GM12878 (cell line): ENCODE measurements around the gene AKAP13. TPM values are rescaled to one million over a fixed set of nuclear protein-coding genes. Genes with fewer than 3 reads are reported as not detected.
A peak's percentile ranks its signal among the peaks of the same experiment; 100 is the strongest.

Experiments used
- ATAC-seq: fragments of 200-7000 bp; cut with Tn5 transposase; 3 replicates; pipeline ENCODE4 v1.9.1; 2020; ENCODE audit warnings: mild to moderate bottlenecking, moderate library complexity
- BruUV-seq: library from RNA; stranded (reverse); fragments of 400-500 nt; replicated peaks from 2 replicates; lab custom pipeline; 2021; lab: Mats Ljungman, UMichigan
- CTCF ChIA-PET: fragments of 300-600 bp; sonication (Branson Sonifier 250); formaldehyde crosslinking; extraction: SDS; loops from one replicate; lab custom pipeline; 2021; ENCODE audit warnings: inconsistent platforms; lab: Yijun Ruan, JAX
- POLR2A ChIA-PET: fragments of 350-600 bp; formaldehyde crosslinking; extraction: SDS; loops from one replicate; lab custom pipeline; 2021; ENCODE audit warnings: inconsistent platforms; lab: Charles Lee
- RAD21 ChIA-PET: fragments of 300-600 bp; sonication (Branson Sonifier 250); formaldehyde crosslinking; loops from one replicate; lab custom pipeline; 2023; ENCODE audit warnings: antibody characterized with exemption; ENCODE audit not compliant: unreplicated experiment; lab: Charles Lee
- SMC1A ChIA-PET: fragments of 300-600 bp; sonication (Branson Sonifier 250); formaldehyde crosslinking; loops from one replicate; lab custom pipeline; 2023; ENCODE audit not compliant: unreplicated experiment, uncharacterized antibody; lab: Charles Lee
- DNase-seq: peaks from one replicate; pipeline ENCODE4 v3.0.0-alpha.2; 2011; ENCODE audit warnings: low read depth, low spot score
- FAIRE-seq: peaks from 3 replicates; lab custom pipeline; 2011; peaks lifted over from hg19 to GRCh38; lab: Jason Lieb, UNC
- H2AFZ ChIP-seq: 2 replicates; pipeline ENCODE4 v1.6.0; 2011; ENCODE audit warnings: low read depth, low read length, control low read depth; ENCODE audit not compliant: control insufficient read depth
- H3K27ac ChIP-seq: 2 replicates; pipeline ENCODE4 v1.5.1; 2011; ENCODE audit warnings: control low read depth; ENCODE audit not compliant: control insufficient read depth, insufficient read depth
- H3K27me3 ChIP-seq, 2 experiments: replicated peaks in 1 of 2; 2 replicates each; pipeline versions ENCODE4 v1.6.0 to v1.6.1; 2011; ENCODE audit warnings: low read length in 1 of 2; ENCODE audit not compliant: control insufficient read depth in 2 of 2, insufficient read depth in 2 of 2
- H3K36me3 ChIP-seq, 2 experiments: 2 replicates each; pipeline ENCODE4 v1.5.1; 2011; ENCODE audit warnings: low read length in 1 of 2; ENCODE audit not compliant: control insufficient read depth in 2 of 2, insufficient read depth in 2 of 2
- H3K4me1 ChIP-seq: 2 replicates; pipeline ENCODE4 v1.6.1; 2011; ENCODE audit warnings: mild to moderate bottlenecking, low read length, moderate library complexity, mixed read lengths; ENCODE audit not compliant: control insufficient read depth, insufficient read depth
- H3K4me2 ChIP-seq: 2 replicates; pipeline ENCODE4 v1.6.0; 2011; ENCODE audit warnings: control low read depth; ENCODE audit not compliant: control insufficient read depth, insufficient read depth
- H3K4me3 ChIP-seq: fragments of 200-600 bp; sonication (generic); 2 replicates; pipeline ENCODE4 v1.5.1; 2016
- H3K79me2 ChIP-seq: 2 replicates; pipeline ENCODE4 v1.6.0; 2011; ENCODE audit warnings: low read length; ENCODE audit not compliant: control insufficient read depth, insufficient read depth
- H3K9ac ChIP-seq: 2 replicates; pipeline ENCODE4 v1.8.0; 2011; ENCODE audit warnings: low read length, control low read depth, mixed read lengths; ENCODE audit not compliant: control insufficient read depth, insufficient read depth
- H3K9me3 ChIP-seq: replicated peaks from 3 replicates; pipeline ENCODE4 v1.5.1; 2011; ENCODE audit warnings: mild to moderate bottlenecking, low read length; ENCODE audit not compliant: control insufficient read depth, insufficient read depth
- H4K20me1 ChIP-seq: 2 replicates; pipeline ENCODE4 v1.6.0; 2011; ENCODE audit not compliant: control insufficient read depth, insufficient read depth
- CBFB ChIP-seq: IDR thresholded peaks from 2 replicates; pipeline ENCODE4 v1.6.1; 2016; ENCODE audit warnings: antibody characterized with exemption, low read depth
- CREM ChIP-seq: IDR thresholded peaks from 2 replicates; pipeline ENCODE4 v1.6.1; 2014; ENCODE audit warnings: antibody characterized with exemption, low read depth
- EP300 ChIP-seq, 2 experiments: fragments of 150-350 bp in 1 of 2; IDR thresholded peaks; 2 replicates each; pipeline ENCODE4 v1.6.1; 2011 to 2012; ENCODE audit warnings: low read depth in 2 of 2, low read length in 2 of 2, borderline replicate concordance in 1 of 2, improper control_type of control experiment in 1 of 2, inconsistent platforms in 1 of 2; ENCODE audit not compliant: control insufficient read depth in 1 of 2
- HCFC1 ChIP-seq: fragments of 150-350 bp; IDR thresholded peaks from 2 replicates; pipeline ENCODE4 v1.6.1; 2014; ENCODE audit warnings: low read length
- SPI1 ChIP-seq: IDR thresholded peaks from 2 replicates; pipeline ENCODE4 v1.6.1; 2011; ENCODE audit warnings: low read depth, mild to moderate bottlenecking, low read length, moderate library complexity, borderline replicate concordance; ENCODE audit not compliant: insufficient read depth
- WGBS: methylation state at CpG from one replicate; pipeline ENCODE4 v1.1.6; 2016; ENCODE audit warnings: low lambda C conversion rate; ENCODE audit not compliant: insufficient replicate concordance, insufficient coverage; ENCODE audit errors: missing lambda C conversion rate; 5-methylcytosine and 5-hydroxymethylcytosine counted together
- in situ Hi-C: fragments of 300-500 bp; cut with MboI; formaldehyde crosslinking; loops from 9 replicates; pipeline ENCODE4 v1.14.3; 2018; ENCODE audit warnings: mixed read lengths
- intact Hi-C: fragments of 100-400 bp; cut with micrococcal nuclease; formaldehyde crosslinking; loops from one replicate; pipeline ENCODE4 v1.14.2; 2022; ENCODE audit not compliant: unreplicated experiment
- polyA plus RNA-seq, 11 experiments: library from polyadenylated mRNA; depleted of rRNA in 4 of 11; unstranded in 6 of 11; stranded (reverse) in 5 of 11; fragments of >200 nt; fragmentation: Nextera tagmentation in 4 of 11; fragmentation: Illumina TruSeq in 1 of 11; extraction: Ambion mirVana in 4 of 11; extraction: Trizol in 1 of 11; gene quantifications; 1 replicate in 1 of 11; 2 replicates in 10 of 11; pipeline versions ENCODE4 v1.2.1 to v1.2.3, GENCODE V29; 2011 to 2016; ENCODE audit warnings: inconsistent platforms in 2 of 11, missing spikeins in 2 of 11, low read depth in 1 of 11
- total RNA-seq, 4 experiments: library from RNA; depleted of rRNA in 3 of 4; stranded (reverse); fragments of >200 nt in 3 of 4; fragmentation: Illumina TruSeq in 1 of 4; extraction: Trizol in 1 of 4; gene quantifications; 2 replicates each; pipeline versions ENCODE4 v1.2.1 to v1.2.3, GENCODE V29; 2013 to 2021
- TF ChIP-seq, protein P1 (sequence below): IDR thresholded peaks from 2 replicates; pipeline ENCODE4 v1.6.1; 2011; ENCODE audit warnings: low read depth, low read length, improper control_type of control experiment, borderline replicate concordance

AKAP13 gene
- total and polyA plus RNA-seq, 10 of the 15 experiments (the other 5 are each of a cell fraction or from before 2014, with no cell fraction given) = 14.4 to 74.9 (median 55.1) TPM

GRCh38 chr15:85632014-85632413 is 251.6 kb downstream of the AKAP13 start:
- TF ChIP-seq, protein P1, sequence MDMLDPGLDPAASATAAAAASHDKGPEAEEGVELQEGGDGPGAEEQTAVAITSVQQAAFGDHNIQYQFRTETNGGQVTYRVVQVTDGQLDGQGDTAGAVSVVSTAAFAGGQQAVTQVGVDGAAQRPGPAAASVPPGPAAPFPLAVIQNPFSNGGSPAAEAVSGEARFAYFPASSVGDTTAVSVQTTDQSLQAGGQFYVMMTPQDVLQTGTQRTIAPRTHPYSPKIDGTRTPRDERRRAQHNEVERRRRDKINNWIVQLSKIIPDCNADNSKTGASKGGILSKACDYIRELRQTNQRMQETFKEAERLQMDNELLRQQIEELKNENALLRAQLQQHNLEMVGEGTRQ = no peak
- TF ChIP-seq HCFC1 (no peak), CREM (no peak), CBFB (no peak)
- POLR2A ChIA-PET = interaction anchor here (0.6 kb wide), 1 partner anchor 12 kb away, joined by 3 read pairs; no protein-coding TSS in a partner anchor
- no TSS peak for BruUV-seq

DNA sequence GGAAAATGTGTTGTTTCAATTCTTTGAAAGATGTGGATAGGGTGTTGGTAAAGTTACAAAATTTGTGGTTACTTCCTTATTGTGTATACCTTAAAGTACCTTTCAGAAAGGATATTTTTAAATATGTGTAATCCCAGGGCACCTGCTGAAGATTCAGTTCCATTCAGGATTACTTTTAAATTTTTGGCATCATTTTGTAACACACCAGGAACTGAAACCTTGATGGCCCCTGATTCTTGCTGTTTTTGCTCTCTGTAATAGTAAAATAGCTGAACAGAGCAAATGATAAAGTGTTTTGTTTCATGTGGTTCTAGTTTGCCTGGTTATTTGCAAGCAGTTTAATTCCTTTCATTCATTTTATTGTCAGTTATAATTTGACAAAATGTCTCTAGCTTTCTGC is 253.5 kb downstream of the AKAP13 start:
- H2AFZ ChIP-seq = no peak overlapping the region
- H3K27me3 ChIP-seq = no peaks in the 10 kb centered on the region
- no peak overlapping the region for H3K9ac ChIP-seq
- RAD21 ChIA-PET = interaction anchor here (0.6 to 1.0 kb wide), 3 partner anchors 10 to 64 kb away, joined by 3 read pairs; no protein-coding TSS in a partner anchor
- in situ Hi-C loops (no loop called here), intact Hi-C loops (no loop called here)
- H3K79me2 ChIP-seq = no peaks in the 10 kb centered on the region; the same call in 1 of the 2 replicates
- DNase-seq (no peak), FAIRE-seq (no peak), ATAC-seq (peak; percentile 28; the same call in 1 of the 3 replicates)
- no peak overlapping the region for H3K27ac ChIP-seq
- no peaks in the 10 kb centered on the region for H3K9me3 ChIP-seq
- CTCF ChIA-PET = no interaction called here
- no peaks in the 10 kb centered on the region for H4K20me1 ChIP-seq
- H3K4me3 ChIP-seq = no peak overlapping the region
- TF ChIP-seq EP300 (IDR thresholded peaks at IDR 0.05; ENCODE audit: borderline replicate concordance in 1 of 2, control insufficient read depth in 1 of 2, low read depth in 2 of 2, low read length in 2 of 2) (no peak), SPI1 (peak; percentile 62)
- POLR2A ChIA-PET = no interaction called here
- no peak overlapping the region for H3K4me2 ChIP-seq
- no peaks in the 10 kb centered on the region for H3K4me1 ChIP-seq
- peaks cover 0 to 2% of the 10 kb centered on the region in 2 experiments; a peak in 2 of 4 replicates for H3K36me3 ChIP-seq
- BruUV-seq = no TSS peak
- SMC1A ChIA-PET = interaction anchor here (0.9 to 1.4 kb wide), 4 partner anchors 10 to 144 kb away, joined by 3 to 4 read pairs (median 4); no protein-coding TSS in a partner anchor

More at GRCh38 chr15:85632014-85632413, 251.6 kb downstream of the AKAP13 start:
- ChIA-PET CTCF (no interaction called here), SMC1A (no interaction called here), RAD21 (no interaction called here)
- H3K27ac ChIP-seq = no peak overlapping the region
- 85% methylated on average over 4 of the region's 4 CpGs for WGBS
- H2AFZ ChIP-seq = no peak overlapping the region
- intact Hi-C loops (no loop called here), in situ Hi-C loops (no loop called here)
- no peak overlapping the region for H3K9ac ChIP-seq
- H3K79me2 ChIP-seq = no peaks in the 10 kb centered on the region; the same call in 1 of the 2 replicates
- DNase-seq (no peak), ATAC-seq (no peak), FAIRE-seq (no peak)
- H3K4me3 ChIP-seq = no peak overlapping the region
- H3K36me3 ChIP-seq = peaks cover 0 to 2% of the 10 kb centered on the region in 2 experiments; a peak in 2 of 4 replicates
- H3K9me3 ChIP-seq = no peaks in the 10 kb centered on the region
- no peak overlapping the region for H3K4me2 ChIP-seq
- no peaks in the 10 kb centered on the region for H3K4me1 ChIP-seq
- H4K20me1 ChIP-seq = no peaks in the 10 kb centered on the region
- H3K27me3 ChIP-seq = no peaks in the 10 kb centered on the region
